IPS DF 6.9 (cell line): Measurements from ENCODE around the gene BNC1.

Experiments
- DNase-seq: peaks from one replicate; pipeline ENCODE4 v3.0.0-alpha.2; 2013; ENCODE audit warnings: low read depth, low spot score
- H3K27ac ChIP-seq: one replicate; pipeline ENCODE4 v1.5.1; 2013; ENCODE audit warnings: low read length, control low read depth
- H3K27me3 ChIP-seq: 2 replicates; pipeline ENCODE4 v1.6.1; 2013; ENCODE audit warnings: mild to moderate bottlenecking, low read length; ENCODE audit not compliant: control insufficient read depth, insufficient read depth
- H3K36me3 ChIP-seq: 2 replicates; pipeline ENCODE4 v1.6.1; 2013; ENCODE audit warnings: low read length; ENCODE audit not compliant: control insufficient read depth, insufficient read depth
- H3K4me1 ChIP-seq: 2 replicates; pipeline ENCODE4 v1.6.1; 2013; ENCODE audit warnings: low read length; ENCODE audit not compliant: control insufficient read depth, insufficient read depth
- H3K4me3 ChIP-seq: 2 replicates; pipeline ENCODE4 v1.5.1; 2013; ENCODE audit warnings: mild to moderate bottlenecking, low read length
- H3K9me3 ChIP-seq: 2 replicates; pipeline ENCODE4 v1.6.1; 2013; ENCODE audit warnings: low read length, inconsistent platforms; ENCODE audit not compliant: control insufficient read depth, insufficient read depth
- WGBS: extraction: QIAGEN DNeasy Blood & Tissue Kit; methylation state at CpG from one replicate; pipeline ENCODE4 v1.1.7; 2013; ENCODE audit warnings: mixed read lengths, missing lambda C conversion rate; ENCODE audit not compliant: insufficient read length, insufficient coverage; 5-methylcytosine and 5-hydroxymethylcytosine counted together

The BNC1 gene

DNA sequence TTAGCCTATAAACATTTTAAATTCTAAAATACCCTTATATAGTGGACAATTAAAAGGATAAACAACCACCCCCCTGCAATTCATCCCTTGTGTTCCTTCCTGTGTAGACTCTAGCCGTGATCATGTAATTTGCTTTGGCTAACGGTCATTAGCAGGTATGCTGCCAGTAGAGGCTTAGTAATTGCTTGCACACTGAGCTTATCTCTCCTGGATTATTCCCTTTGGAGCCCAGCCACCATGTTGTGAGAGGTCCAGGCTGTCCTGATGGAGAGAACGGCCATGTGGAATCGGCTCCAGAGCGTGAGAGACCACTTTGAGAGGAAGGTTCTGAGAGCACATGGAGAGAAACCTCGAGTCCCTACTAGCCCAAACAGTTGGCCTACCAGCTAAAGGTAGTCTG, 11.0 kb upstream of the BNC1 start:
- Histone ChIP-seq H3K27me3 (no peaks in the 10 kb centered on the region), H3K27ac (no peak overlapping the region), H3K9me3 (no peaks in the 10 kb centered on the region), H3K4me1 (no peaks in the 10 kb centered on the region; the same call in 1 of the 2 replicates), H3K36me3 (no peaks in the 10 kb centered on the region), H3K4me3 (no peak overlapping the region)
- no CpG with 5 or more reads among the region's 6 CpGs for WGBS
- no peak for DNase-seq

DNA sequence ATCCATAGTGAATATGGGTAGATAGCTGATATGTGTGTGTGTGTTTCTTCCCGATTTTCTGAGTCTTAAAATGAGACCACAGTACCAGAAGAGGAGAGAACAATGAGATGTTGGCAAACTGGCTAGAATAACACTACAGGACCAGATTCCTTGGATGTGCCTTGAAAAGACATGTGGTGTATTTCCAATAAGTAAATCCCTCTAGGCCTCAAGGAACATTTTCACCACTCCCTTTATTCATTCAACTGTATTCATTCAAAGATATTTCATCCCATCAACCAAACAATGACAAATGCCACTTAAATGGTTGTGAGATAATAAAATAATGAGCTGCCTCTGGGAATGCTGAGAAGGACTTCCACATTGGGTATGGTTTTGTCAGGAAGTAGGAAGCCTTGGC, 8.7 kb upstream of the BNC1 start:
- Histone ChIP-seq H3K9me3 (no peaks in the 10 kb centered on the region), H3K4me1 (no peaks in the 10 kb centered on the region; the same call in none of the 2 replicates), H3K27ac (no peak overlapping the region), H3K27me3 (no peaks in the 10 kb centered on the region; the same call in 1 of the 2 replicates), H3K36me3 (no peaks in the 10 kb centered on the region), H3K4me3 (no peak overlapping the region)
- WGBS = no CpG with 5 or more reads among the region's 1 CpG
- DNase-seq = no peak

DNA sequence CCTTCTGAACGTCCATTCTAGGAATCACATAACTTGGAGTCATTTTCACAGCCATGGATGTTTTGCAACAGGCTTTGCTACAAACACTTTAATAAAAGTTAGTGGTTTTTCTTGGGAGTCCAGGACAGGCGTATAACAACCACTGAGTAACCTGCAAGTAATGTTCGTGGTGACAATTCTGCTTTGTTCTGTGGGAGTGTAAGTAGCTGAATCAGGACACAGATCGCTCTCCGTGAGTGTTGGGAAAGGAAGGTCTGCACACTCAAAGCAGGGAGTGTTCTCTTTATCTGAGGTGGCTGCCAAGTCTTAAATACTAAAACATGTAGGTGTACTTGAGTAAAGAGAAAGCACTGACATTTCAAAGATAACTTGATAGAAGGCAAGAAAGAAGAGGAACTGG, 7.9 kb upstream of the BNC1 start:
- Histone ChIP-seq H3K4me3 (no peak overlapping the region), H3K27me3 (no peaks in the 10 kb centered on the region; the same call in none of the 2 replicates), H3K36me3 (no peaks in the 10 kb centered on the region), H3K9me3 (no peaks in the 10 kb centered on the region), H3K27ac (no peak overlapping the region), H3K4me1 (no peaks in the 10 kb centered on the region; the same call in none of the 2 replicates)
- WGBS = no CpG with 5 or more reads among the region's 5 CpGs
- DNase-seq = no peak

DNA sequence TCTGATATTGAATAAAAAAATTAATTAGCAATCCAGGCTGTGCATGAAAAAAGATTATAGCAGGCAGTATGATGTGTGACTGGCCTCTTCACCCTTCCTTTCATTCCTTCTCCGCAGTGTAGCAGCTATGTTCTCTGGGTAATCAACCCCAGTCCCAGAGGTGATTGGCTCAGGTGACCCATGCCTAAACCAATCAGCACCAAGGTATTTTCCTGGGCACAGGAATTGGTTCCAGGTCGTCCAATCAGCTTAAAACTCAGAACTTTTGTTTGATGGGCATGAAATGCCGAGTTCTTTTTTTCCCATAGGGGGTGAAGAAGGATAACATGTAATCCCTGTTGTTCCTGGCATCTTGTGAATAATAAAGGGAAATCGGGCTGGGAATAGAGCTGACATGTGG, 5.8 kb upstream of the BNC1 start:
- Histone ChIP-seq H3K9me3 (no peaks in the 10 kb centered on the region), H3K4me3 (no peak overlapping the region), H3K4me1 (no peaks in the 10 kb centered on the region; the same call in none of the 2 replicates), H3K27ac (no peak overlapping the region), H3K36me3 (no peaks in the 10 kb centered on the region), H3K27me3 (peaks cover 11% of the 10 kb centered on the region)
- DNase-seq = no peak
- WGBS = no CpG with 5 or more reads among the region's 4 CpGs

DNA sequence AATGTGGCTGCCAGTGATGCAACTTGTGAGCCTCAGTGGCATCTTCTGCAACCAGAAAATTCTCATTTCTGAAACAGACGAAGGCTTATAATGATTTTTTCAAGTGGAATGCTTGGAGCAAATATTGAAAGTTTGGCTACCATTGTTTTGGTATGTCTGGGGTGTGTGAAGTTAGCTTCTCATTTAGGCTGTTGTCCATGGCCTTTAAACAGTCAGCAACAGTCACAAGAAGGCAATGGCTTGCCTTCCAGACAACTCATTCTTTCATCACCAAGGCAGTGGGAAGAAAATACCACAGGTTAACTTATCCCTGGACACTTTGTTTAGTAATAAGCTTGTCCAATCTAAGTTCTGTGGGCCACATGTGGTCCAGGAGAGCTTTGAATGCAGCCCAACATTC, 4.7 kb upstream of the BNC1 start:
- Histone ChIP-seq H3K27me3 (peaks cover 19% of the 10 kb centered on the region), H3K4me1 (no peaks in the 10 kb centered on the region; the same call in none of the 2 replicates), H3K36me3 (no peaks in the 10 kb centered on the region), H3K4me3 (no peak overlapping the region), H3K9me3 (no peaks in the 10 kb centered on the region), H3K27ac (no peak overlapping the region)
- WGBS = no CpG with 5 or more reads among the region's 1 CpG
- DNase-seq = no peak

DNA sequence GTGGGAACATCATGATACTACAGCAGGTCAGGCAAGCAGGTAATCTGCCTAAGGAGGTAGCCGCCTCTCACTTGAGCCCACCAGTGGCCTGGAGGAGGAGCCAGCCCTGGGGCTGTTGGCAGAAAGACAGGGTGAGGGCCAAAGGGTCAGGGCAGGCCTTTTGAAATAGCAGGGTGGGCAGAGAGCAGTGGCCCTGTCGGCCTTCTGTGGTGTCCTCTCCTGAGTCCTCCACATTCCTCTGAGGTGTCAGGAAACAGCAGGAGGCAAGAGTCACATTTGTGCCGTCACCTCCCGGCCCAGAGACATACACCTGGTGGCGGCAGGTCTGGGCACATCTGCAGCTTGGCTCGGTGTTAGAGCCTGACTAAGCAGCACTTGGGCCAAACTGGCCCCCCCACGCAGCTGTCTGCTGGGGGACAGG, 3.9 kb upstream of the BNC1 start:
- no peak overlapping the region for H3K27ac ChIP-seq
- no CpG with 5 or more reads among the region's 7 CpGs for WGBS
- no peak overlapping the region for H3K4me3 ChIP-seq
- no peaks in the 10 kb centered on the region for H3K36me3 ChIP-seq
- DNase-seq = no peak
- H3K9me3 ChIP-seq = no peaks in the 10 kb centered on the region
- H3K4me1 ChIP-seq = no peaks in the 10 kb centered on the region; the same call in none of the 2 replicates
- H3K27me3 ChIP-seq = peaks cover 26% of the 10 kb centered on the region

DNA sequence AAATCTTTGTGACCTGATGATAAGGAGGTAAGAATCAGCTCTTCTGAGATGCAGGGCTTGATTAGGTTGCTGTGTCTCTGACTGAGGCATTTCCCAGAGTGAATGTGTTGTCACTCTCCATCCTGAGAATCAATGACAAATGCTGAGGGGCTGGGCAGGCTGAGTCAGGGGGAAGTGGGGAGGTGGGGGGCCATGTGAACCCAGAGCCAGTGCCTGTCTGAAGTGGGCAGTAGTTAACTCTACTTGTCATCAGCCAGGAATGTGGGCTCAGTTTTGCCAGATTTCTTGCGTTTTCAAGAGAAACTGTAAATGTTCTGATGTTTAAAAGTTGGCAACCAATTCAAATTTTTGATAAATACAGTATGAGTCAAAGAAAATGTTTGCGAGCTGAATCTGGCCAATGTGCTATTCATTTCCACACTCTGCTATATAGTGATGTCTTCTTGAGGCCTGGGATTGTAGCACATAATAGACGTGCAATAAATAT, 3.1 kb upstream of the BNC1 start:
- WGBS = no CpG with 5 or more reads among the region's 3 CpGs
- no peak overlapping the region for H3K4me3 ChIP-seq
- DNase-seq = no peak
- H3K9me3 ChIP-seq = no peaks in the 10 kb centered on the region
- H3K36me3 ChIP-seq = no peaks in the 10 kb centered on the region
- peaks cover 33% of the 10 kb centered on the region for H3K27me3 ChIP-seq
- H3K4me1 ChIP-seq = no peaks in the 10 kb centered on the region; the same call in none of the 2 replicates
- no peak overlapping the region for H3K27ac ChIP-seq

DNA sequence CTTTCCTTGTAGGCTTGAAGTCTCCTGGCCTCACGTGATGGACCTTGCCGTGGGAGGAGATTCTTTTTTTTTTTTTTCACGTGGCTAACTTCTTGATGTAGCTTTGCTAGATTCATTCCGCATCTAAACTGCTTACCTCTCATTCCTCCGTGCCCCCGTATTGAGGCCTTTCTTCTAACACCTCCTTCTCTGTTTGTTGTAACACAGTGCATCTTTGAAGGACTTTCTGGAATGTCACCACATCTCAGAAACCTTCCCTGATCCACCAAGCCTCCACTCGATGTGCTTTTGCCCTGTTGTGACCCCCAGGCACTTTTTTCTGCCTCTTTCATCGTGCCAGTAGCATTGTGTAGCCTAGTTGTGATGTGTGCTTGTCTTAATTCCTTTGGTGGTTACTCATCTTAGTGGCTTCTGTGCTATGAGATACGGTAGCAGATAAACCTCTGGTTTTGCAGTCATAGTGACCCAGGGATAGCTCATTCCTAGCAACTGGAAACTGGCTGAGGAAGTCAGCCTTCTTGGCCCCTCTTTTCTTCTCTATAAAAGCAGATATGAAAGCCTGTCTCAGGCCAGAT, 1.6 kb upstream of the BNC1 start:
- Histone ChIP-seq H3K36me3 (no peaks in the 10 kb centered on the region; the same call in 1 of the 2 replicates), H3K4me1 (no peaks in the 10 kb centered on the region; the same call in none of the 2 replicates), H3K9me3 (no peaks in the 10 kb centered on the region), H3K27ac (no peak overlapping the region), H3K4me3 (no peak overlapping the region), H3K27me3 (peaks cover 38% of the 10 kb centered on the region)
- no peak for DNase-seq
- WGBS = no CpG with 5 or more reads among the region's 9 CpGs

DNA sequence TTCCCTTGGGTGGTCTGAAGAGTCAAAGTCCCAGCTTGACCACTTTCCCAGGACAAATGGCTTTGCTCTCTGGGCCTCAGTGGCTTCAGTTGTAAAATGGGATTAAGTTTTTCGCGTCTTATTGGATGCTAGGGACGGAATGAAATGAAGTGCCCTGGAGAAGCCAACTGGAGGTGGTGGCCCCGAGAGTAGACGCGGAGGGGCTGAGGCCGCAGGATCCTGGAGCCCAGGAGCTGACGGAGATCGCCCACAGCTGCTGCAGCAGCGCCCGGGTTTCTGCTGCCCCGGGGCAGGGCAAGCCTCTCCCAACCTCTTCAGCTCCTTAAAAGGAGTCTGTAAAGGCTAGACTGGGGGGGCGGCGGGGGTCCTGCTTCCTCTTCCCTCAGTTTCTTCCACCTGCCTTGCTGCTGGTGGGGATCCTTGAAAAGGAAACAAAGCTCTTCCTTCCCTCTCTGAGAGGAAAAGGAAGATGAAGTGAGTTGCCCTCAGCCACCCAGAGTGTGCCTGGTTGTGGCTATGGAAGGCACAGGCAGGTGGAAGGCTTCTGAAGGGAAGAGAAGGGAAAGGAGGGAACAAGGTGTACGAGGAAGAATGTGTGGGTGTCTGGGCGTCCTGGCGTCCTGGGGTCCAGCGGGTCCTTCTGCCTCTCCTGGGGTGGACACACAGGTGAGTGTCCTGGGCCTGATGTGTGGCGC, 967 bp upstream of the BNC1 start:
- no peaks in the 10 kb centered on the region; the same call in 1 of the 2 replicates for H3K4me1 ChIP-seq
- WGBS = no CpG with 5 or more reads among the region's 19 CpGs
- no peaks in the 10 kb centered on the region; the same call in 1 of the 2 replicates for H3K36me3 ChIP-seq
- H3K9me3 ChIP-seq = no peaks in the 10 kb centered on the region
- DNase-seq = no peak
- no peak overlapping the region for H3K27ac ChIP-seq
- peak overlapping the region; percentile 51; the same call in 1 of the 2 replicates for H3K4me3 ChIP-seq
- H3K27me3 ChIP-seq = peaks cover 38% of the 10 kb centered on the region

DNA sequence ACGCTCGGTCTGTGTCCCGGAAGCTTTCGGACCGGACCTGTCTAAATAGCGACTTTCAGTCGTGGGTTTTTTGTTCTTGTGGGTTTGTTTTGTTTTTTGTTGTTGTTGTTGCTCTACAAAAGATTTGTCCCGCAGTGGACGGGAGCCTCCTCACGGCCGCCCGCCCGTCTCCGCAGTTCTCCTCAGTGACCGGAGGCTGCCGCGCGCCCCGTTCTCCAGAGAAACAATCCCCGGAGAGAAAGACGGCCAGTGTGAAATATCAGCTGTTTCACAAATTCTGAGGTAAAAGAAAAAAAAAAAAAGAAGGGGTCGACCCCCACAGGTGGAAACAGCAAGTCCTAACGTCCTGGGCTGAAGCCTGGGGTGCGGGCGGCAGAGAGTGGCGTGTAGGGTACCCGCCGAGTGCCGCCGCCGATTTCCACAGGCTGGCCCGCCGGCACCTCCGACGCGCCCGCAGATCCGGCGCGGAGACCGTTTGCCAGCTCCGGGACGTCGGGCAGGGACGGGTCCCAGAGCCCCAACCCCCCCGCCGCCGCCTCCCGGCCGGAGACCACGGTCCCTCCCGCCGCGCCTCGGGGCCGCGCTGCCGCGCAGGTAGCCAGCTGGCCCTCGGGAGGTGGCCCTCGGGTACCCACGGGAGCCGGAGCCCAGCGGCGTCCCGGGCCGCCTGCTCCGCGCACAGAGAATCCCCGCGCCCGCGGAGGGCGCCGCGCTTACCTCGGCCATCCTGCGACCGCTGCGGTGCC, 478 bp downstream of the BNC1 start:
- H3K27ac ChIP-seq = no peak overlapping the region

More for the DNA sequence above, 478 bp downstream of the BNC1 start:
- H3K36me3 ChIP-seq = no peaks in the 10 kb centered on the region; the same call in 1 of the 2 replicates
- no CpG with 5 or more reads among the region's 80 CpGs for WGBS
- H3K4me3 ChIP-seq = peak overlapping the region; percentile 51
- H3K4me1 ChIP-seq = no peaks in the 10 kb centered on the region; the same call in 1 of the 2 replicates
- peaks cover 38% of the 10 kb centered on the region for H3K27me3 ChIP-seq
- no peak for DNase-seq
- H3K9me3 ChIP-seq = no peaks in the 10 kb centered on the region
